ACC112 (cell line): ENCODE data around the gene WDR83.
"Not testable (repeated sequence)": the region's sequence is repeated elsewhere in the genome, so short reads cannot be mapped to it uniquely, and the experiment has no call there.

Experiments used
- H2AFZ ChIP-seq: fragments of 200-600 bp; sonication (generic); one replicate; pipeline ENCODE4 v1.6.0; 2017; ENCODE audit warnings: antibody characterized with exemption, low read length; ENCODE audit not compliant: unreplicated experiment
- H3K27ac ChIP-seq: fragments of 200-600 bp; sonication (generic); 2 replicates; pipeline ENCODE4 v1.5.1; 2014; ENCODE audit warnings: low read depth, mild to moderate bottlenecking, antibody characterized with exemption, low read length, moderate library complexity
- H3K27me3 ChIP-seq: fragments of 200-600 bp; sonication (generic); 2 replicates; pipeline ENCODE4 v1.6.1; 2014; ENCODE audit warnings: mild to moderate bottlenecking, antibody characterized with exemption, low read length, moderate library complexity, mixed read lengths; ENCODE audit not compliant: insufficient read depth
- H3K36me3 ChIP-seq: fragments of 200-600 bp; sonication (generic); 2 replicates; pipeline ENCODE4 v1.6.1; 2016; ENCODE audit warnings: mild to moderate bottlenecking, antibody characterized with exemption, low read length, moderate library complexity, mixed read lengths; ENCODE audit not compliant: insufficient read depth
- H3K4me1 ChIP-seq: fragments of 200-600 bp; sonication (generic); one replicate; pipeline ENCODE4 v1.6.1; 2016; ENCODE audit warnings: low read length, mixed read lengths; ENCODE audit not compliant: insufficient read depth, unreplicated experiment, control insufficient read depth
- H3K4me3 ChIP-seq: fragments of 200-600 bp; sonication (generic); 2 replicates; pipeline ENCODE4 v1.5.1; 2014; ENCODE audit warnings: mild to moderate bottlenecking, low read depth, low read length
- H3K79me2 ChIP-seq: fragments of 200-600 bp; sonication (generic); one replicate; pipeline ENCODE4 v1.6.0; 2016; ENCODE audit warnings: low read length; ENCODE audit not compliant: control insufficient read depth, unreplicated experiment, insufficient read depth

The WDR83 gene

GRCh38 chr19:12670159-12670928 lies 3.7 kb downstream of the WDR83 start:
- H3K27ac ChIP-seq: peak overlapping the region; percentile 96; the same call in 1 of the 2 replicates
- peak overlapping the region; percentile 94 for H3K4me3 ChIP-seq
- peaks cover 22% of the 10 kb centered on the region for H3K4me1 ChIP-seq
- H2AFZ ChIP-seq: no peak overlapping the region
- H3K79me2 ChIP-seq: peaks cover 22% of the 10 kb centered on the region
- H3K36me3 ChIP-seq: no peaks in the 10 kb centered on the region
- H3K27me3 ChIP-seq: no peaks in the 10 kb centered on the region

GRCh38 chr19:12672744-12673143 lies 6.1 kb downstream of the WDR83 start:
- no peaks in the 10 kb centered on the region for H3K27me3 ChIP-seq
- H2AFZ ChIP-seq: no peak overlapping the region
- H3K79me2 ChIP-seq: peaks cover 20% of the 10 kb centered on the region
- no peaks in the 10 kb centered on the region for H3K36me3 ChIP-seq
- no peak overlapping the region for H3K27ac ChIP-seq
- no peak overlapping the region for H3K4me3 ChIP-seq
- peaks cover 10% of the 10 kb centered on the region for H3K4me1 ChIP-seq

- Histone ChIP-seq H3K36me3 (no peaks in the 10 kb centered on the region), H3K4me1 (peaks cover 2% of the 10 kb centered on the region), H3K4me3 (no peak overlapping the region), H3K79me2 (peaks cover 11% of the 10 kb centered on the region), H3K27ac (no peak overlapping the region), H2AFZ (no peak overlapping the region), H3K27me3 (no peaks in the 10 kb centered on the region)
Measured at GRCh38 chr19:12675399-12675798, 8.8 kb downstream of the WDR83 start.

- Histone ChIP-seq H2AFZ (no peak overlapping the region), H3K4me1 (no peaks in the 10 kb centered on the region), H3K79me2 (peaks cover 10% of the 10 kb centered on the region), H3K27ac (no peak overlapping the region), H3K4me3 (no peak overlapping the region), H3K36me3 (no peaks in the 10 kb centered on the region), H3K27me3 (no peaks in the 10 kb centered on the region)
Measured at GRCh38 chr19:12675940-12676339, 9.3 kb downstream of the WDR83 start.

GRCh38 chr19:12676384-12676792 lies 9.8 kb downstream of the WDR83 start:
- Histone ChIP-seq H3K4me1 (no peaks in the 10 kb centered on the region), H3K27ac (no peak overlapping the region), H3K4me3 (no peak overlapping the region), H3K27me3 (no peaks in the 10 kb centered on the region), H3K79me2 (peaks cover 10% of the 10 kb centered on the region), H3K36me3 (no peaks in the 10 kb centered on the region), H2AFZ (no peak overlapping the region)

GRCh38 chr19:12676928-12677327 lies 10.3 kb downstream of the WDR83 start:
- H3K79me2 ChIP-seq: peaks cover 10% of the 10 kb centered on the region
- no peaks in the 10 kb centered on the region for H3K27me3 ChIP-seq
- no peak overlapping the region for H3K4me3 ChIP-seq
- no peaks in the 10 kb centered on the region for H3K36me3 ChIP-seq
- no peaks in the 10 kb centered on the region for H3K4me1 ChIP-seq
- H2AFZ ChIP-seq: no peak overlapping the region
- H3K27ac ChIP-seq: no peak overlapping the region

- not testable (repeated sequence) for H3K36me3 ChIP-seq, H3K79me2 ChIP-seq, H2AFZ ChIP-seq
Measured at GRCh38 chr19:12678039-12678438, 11.4 kb downstream of the WDR83 start.

GRCh38 chr19:12680034-12680433 lies 13.4 kb downstream of the WDR83 start:
- no peak overlapping the region for H2AFZ ChIP-seq
- H3K79me2 ChIP-seq: peaks cover 10% of the 10 kb centered on the region
- no peaks in the 10 kb centered on the region for H3K36me3 ChIP-seq
- H3K27ac ChIP-seq: no peak overlapping the region
- no peak overlapping the region for H3K4me3 ChIP-seq
- H3K4me1 ChIP-seq: no peaks in the 10 kb centered on the region
- no peaks in the 10 kb centered on the region for H3K27me3 ChIP-seq

More at GRCh38 chr19:12678039-12678438, 11.4 kb downstream of the WDR83 start:
- H3K27me3 ChIP-seq, H3K27ac ChIP-seq, H3K4me1 ChIP-seq, H3K4me3 ChIP-seq: not testable (repeated sequence)

GRCh38 chr19:12681074-12681987 lies 14.7 kb downstream of the WDR83 start, which contains the start of gene DHPS:
DHPS (minus strand) TSS chr19:12681880; CDS start chr19:12681766, 114 bp downstream.
- Histone ChIP-seq H3K79me2 (peaks cover 10% of the 10 kb centered on the region), H3K36me3 (no peaks in the 10 kb centered on the region), H2AFZ (peak within 1 kb of the TSS; percentile 88), H3K4me1 (no peaks in the 10 kb centered on the region), H3K27me3 (no peaks in the 10 kb centered on the region), H3K4me3 (peak within 1 kb of the TSS; percentile 95), H3K27ac (peak within 1 kb of the TSS; percentile 98)

- no peaks in the 10 kb centered on the region for H3K27me3 ChIP-seq
- H3K4me1 ChIP-seq: no peaks in the 10 kb centered on the region
- H2AFZ ChIP-seq: no peak overlapping the region
- no peak overlapping the region for H3K27ac ChIP-seq
- no peaks in the 10 kb centered on the region for H3K79me2 ChIP-seq
- no peak overlapping the region for H3K4me3 ChIP-seq
- no peaks in the 10 kb centered on the region for H3K36me3 ChIP-seq
Measured at GRCh38 chr19:12685831-12686230, 19.2 kb downstream of the WDR83 start.
